Prostate gland (tissue), 2 donors: ENCODE results near the gene WFIKKN1. TPM values are rescaled to one million over a fixed set of nuclear protein-coding genes. Genes with fewer than 3 reads are reported as not detected.

Source experiments
- DNase-seq: peaks from one replicate; pipeline ENCODE4 v3.0.0-alpha.2; 2019; ENCODE audit warnings: low spot score
- H3K27ac ChIP-seq, 2 donors: fragments of 200-600 bp; sonication (generic); 2 replicates each; pipeline ENCODE4 v1.5.1; 2017 to 2019
- H3K27me3 ChIP-seq: fragments of 200-600 bp; sonication (generic); replicated peaks from 2 replicates; pipeline ENCODE4 v1.5.1; 2019; ENCODE audit not compliant: insufficient read depth
- H3K36me3 ChIP-seq, 2 donors: fragments of 200-600 bp; sonication (generic); 1 replicate in 1 of 2; 2 replicates in 1 of 2; pipeline versions ENCODE4 v1.5.1 to v1.8.1; 2017 to 2019
- H3K4me1 ChIP-seq: fragments of 200-600 bp; sonication (generic); replicated peaks from 2 replicates; pipeline ENCODE4 v1.5.1; 2019
- H3K4me3 ChIP-seq, 2 donors: fragments of 200-600 bp; sonication (generic); 2 replicates each; pipeline ENCODE4 v1.5.1; 2017 to 2019
- H3K9me3 ChIP-seq: fragments of 200-600 bp; sonication (generic); 2 replicates; pipeline ENCODE4 v1.5.1; 2017
- CTCF ChIP-seq, 4 experiments: fragments of 200-600 bp in 2 of 4; fragments of 450-650 bp in 2 of 4; sonication (generic) in 2 of 4; IDR thresholded peaks; 1 replicate in 3 of 4; 2 replicates in 1 of 4; pipeline ENCODE4 v1.5.1; 2016 to 2019; ENCODE audit warnings: antibody characterized with exemption in 4 of 4, mild to moderate bottlenecking in 2 of 4, moderate library complexity in 2 of 4
- POLR2A ChIP-seq: fragments of 450-650 bp; IDR thresholded peaks from one replicate; pipeline ENCODE4 v1.6.1; 2016; ENCODE audit warnings: antibody characterized with exemption, mild to moderate bottlenecking
- POLR2AphosphoS5 ChIP-seq: sonication (generic); formaldehyde crosslinking; IDR thresholded peaks from one replicate; pipeline ENCODE4 v1.6.1; 2017; ENCODE audit warnings: antibody characterized with exemption
- WGBS: methylation state at CpG from one replicate; pipeline ENCODE4 v1.1.5; 2018; 5-methylcytosine and 5-hydroxymethylcytosine counted together
- intact Hi-C: fragments of 100-400 bp; cut with DNase I; formaldehyde crosslinking; loops from one replicate; pipeline ENCODE4 v1.14.2; 2022
- total RNA-seq, 2 donors: library from RNA; depleted of rRNA; stranded (reverse); fragments of >200 nt; gene quantifications; one replicate each; pipeline ENCODE4 v1.1.0, GENCODE V29; 2016

The WFIKKN1 gene
- total RNA-seq, 2 donors from 2014 or later, result 1.5 to 1.9 TPM

GRCh38 chr16:591231-591630 is 39.6 kb upstream of the WFIKKN1 start:
- peak overlapping the region; percentile 87 to 89 for H3K27ac ChIP-seq
- intact Hi-C loops, result no loop called here
- no peaks in the 10 kb centered on the region for H3K9me3 ChIP-seq
- peak overlapping the region; percentile 70 to 87 for H3K4me3 ChIP-seq
- peaks cover 0 to under 1% of the 10 kb centered on the region in 2 donors for H3K36me3 ChIP-seq
- no peaks in the 10 kb centered on the region for H3K27me3 ChIP-seq
- 52% methylated on average over 8 of the region's 8 CpGs for WGBS
- DNase-seq, result no peak
- TF ChIP-seq POLR2A, result no peak
- H3K4me1 ChIP-seq, result peaks cover 16% of the 10 kb centered on the region

- Histone ChIP-seq H3K27me3 (no peaks in the 10 kb centered on the region), H3K27ac (peak overlapping the region; percentile 87 to 89), H3K4me1 (peaks cover 16% of the 10 kb centered on the region), H3K9me3 (no peaks in the 10 kb centered on the region), H3K36me3 (peaks cover 0 to 4% of the 10 kb centered on the region in 2 donors), H3K4me3 (peak overlapping the region in 1 of 2 donors; percentile 14)
- no peak for DNase-seq
- WGBS, result 37% methylated on average over 15 of the region's 15 CpGs
- intact Hi-C loops, result no loop called here
- TF ChIP-seq POLR2AphosphoS5, result no peak
- TF ChIP-seq CTCF (IDR thresholded peaks at IDR 0.05), result no peak
- TF ChIP-seq POLR2A, result no peak
These were observed 38.8 kb upstream of the WFIKKN1 start for GRCh38 chr16:591892-592517.

GRCh38 chr16:592518-593306 is 38.1 kb upstream of the WFIKKN1 start:
- H3K4me1 ChIP-seq, result peaks cover 16% of the 10 kb centered on the region

GRCh38 chr16:593406-593805 is 37.4 kb upstream of the WFIKKN1 start:
- Histone ChIP-seq H3K4me1 (peaks cover 16% of the 10 kb centered on the region), H3K9me3 (no peaks in the 10 kb centered on the region), H3K27me3 (no peaks in the 10 kb centered on the region), H3K36me3 (peaks cover 0 to 4% of the 10 kb centered on the region in 2 donors), H3K27ac (peak overlapping the region; percentile 87 to 89), H3K4me3 (peak overlapping the region in 1 of 2 donors; percentile 0)
- WGBS, result 46% methylated on average over 9 of the region's 9 CpGs
- peak; percentile 84 for DNase-seq
- peak; percentile 44 for TF ChIP-seq POLR2A
- TF ChIP-seq CTCF (IDR thresholded peaks at IDR 0.05), result no peak
- TF ChIP-seq POLR2AphosphoS5, result peak; percentile 95
- intact Hi-C loops, result no loop called here

More at GRCh38 chr16:592518-593306, 38.1 kb upstream of the WFIKKN1 start:
- H3K4me3 ChIP-seq, result peak overlapping the region in 1 of 2 donors; percentile 14
- peaks cover 0 to 4% of the 10 kb centered on the region in 2 donors for H3K36me3 ChIP-seq
- TF ChIP-seq CTCF (IDR thresholded peaks at IDR 0.05) (peak in 3 of 4 experiments; percentile 20 to 69 (median 62)), POLR2AphosphoS5 (peak; percentile 87), POLR2A (peak; percentile 56)
- peak; percentile 89 for DNase-seq
- 40% methylated on average over 24 of the region's 24 CpGs for WGBS
- no peaks in the 10 kb centered on the region for H3K9me3 ChIP-seq
- peak overlapping the region; percentile 87 to 89 for H3K27ac ChIP-seq
- H3K27me3 ChIP-seq, result no peaks in the 10 kb centered on the region
- intact Hi-C loops, result no loop called here

DNA sequence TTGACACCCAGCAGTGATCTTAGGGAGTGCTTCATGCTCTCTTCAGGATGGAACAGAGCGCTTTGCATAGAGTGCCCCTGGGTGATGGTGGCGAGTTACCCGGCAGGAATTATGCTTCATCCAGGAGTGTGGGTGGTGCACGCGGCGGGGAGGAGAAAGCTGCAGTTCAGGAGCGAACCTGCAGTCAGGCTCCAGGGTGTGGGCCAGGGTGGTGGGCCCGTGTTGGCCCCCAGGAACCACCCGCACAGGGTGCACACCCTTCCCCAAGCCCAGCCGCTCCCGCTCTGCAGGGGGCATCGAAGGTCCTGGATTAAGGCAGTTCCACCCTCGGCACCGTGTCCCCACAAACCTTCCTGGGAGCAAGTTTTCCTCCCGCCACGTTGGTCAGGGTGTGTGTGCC is 37.0 kb upstream of the WFIKKN1 start:
- no peak for TF ChIP-seq POLR2A
- TF ChIP-seq CTCF (IDR thresholded peaks at IDR 0.05), result no peak
- TF ChIP-seq POLR2AphosphoS5, result no peak
- no peak for DNase-seq
- intact Hi-C loops, result no loop called here
- H3K4me1 ChIP-seq, result peaks cover 16% of the 10 kb centered on the region
- no peaks in the 10 kb centered on the region for H3K9me3 ChIP-seq
- no peak overlapping the region for H3K4me3 ChIP-seq
- H3K36me3 ChIP-seq, result peaks cover 0 to 4% of the 10 kb centered on the region in 2 donors
- WGBS, result 42% methylated on average over 15 of the region's 16 CpGs
- peak overlapping the region; percentile 87 to 89 for H3K27ac ChIP-seq
- no peaks in the 10 kb centered on the region for H3K27me3 ChIP-seq
